ENCODE results near the gene PICK1. TPM values are rescaled to one million over a fixed set of nuclear protein-coding genes. Genes with fewer than 3 reads are reported as not detected.

The PICK1 gene
- total RNA-seq (2014; rRNA removed; shearing (Covaris generic); ENCODE audit: low replicate concordance), result 7.3 and 21.7 TPM in 2 replicates

DNA sequence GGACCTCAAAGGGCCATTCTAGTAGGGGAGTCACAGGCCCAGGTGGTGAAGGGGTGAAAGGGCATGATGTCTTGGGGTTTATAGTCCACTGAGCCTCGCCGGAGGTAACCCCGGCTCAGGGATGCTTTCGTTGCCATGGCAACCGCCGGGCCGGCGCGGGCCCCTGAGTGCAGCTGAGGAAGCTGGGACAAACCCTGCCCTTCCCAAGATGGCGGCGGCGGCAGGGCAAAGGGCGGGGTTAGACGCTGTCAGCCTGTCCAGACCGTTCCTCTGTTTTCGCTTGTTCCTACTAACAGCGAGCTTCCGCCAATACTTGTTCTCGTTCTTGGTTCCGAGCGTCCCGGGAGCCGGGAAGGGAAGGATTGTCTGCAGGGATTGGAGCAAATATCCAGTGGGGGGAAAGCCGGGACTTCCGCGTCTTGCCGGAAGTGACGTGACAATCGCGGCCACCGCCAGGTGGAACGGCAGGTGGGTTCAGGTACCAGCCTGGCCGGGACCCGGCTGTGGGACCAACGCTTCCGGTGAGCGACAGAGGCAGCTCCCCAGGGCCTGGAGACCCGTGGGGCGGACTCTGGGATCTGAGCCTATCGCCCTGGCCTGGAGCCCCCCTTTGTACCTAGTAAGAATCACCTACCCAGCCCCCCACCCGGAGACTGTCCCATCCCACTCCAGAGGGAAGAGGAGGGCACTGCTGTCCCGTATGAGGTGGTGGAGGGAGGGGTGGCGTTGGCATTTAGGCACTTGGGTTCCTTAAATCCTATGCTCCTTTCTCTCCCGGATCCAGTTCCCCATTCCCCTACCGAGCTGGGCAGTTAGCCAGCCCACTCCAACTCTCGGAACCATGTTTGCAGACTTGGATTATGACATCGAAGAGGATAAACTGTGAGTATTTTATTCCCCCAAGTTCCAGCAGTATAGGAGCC lies at the start of gene PICK1:
Gene PICK1, plus strand, starts transcription at position 436 of the 923 bp plus-strand sequence. Its CDS starts 406 bp downstream, at position 842.
- Histone ChIP-seq H3K27me3 (no peaks in the 10 kb centered on the region), H3K36me3 (no peaks in the 10 kb centered on the region), H3K4me3 (peak within 1 kb of the TSS; percentile 46), H3K9me3 (no peaks in the 10 kb centered on the region)
- DNase-seq, result peak; percentile 73

DNA sequence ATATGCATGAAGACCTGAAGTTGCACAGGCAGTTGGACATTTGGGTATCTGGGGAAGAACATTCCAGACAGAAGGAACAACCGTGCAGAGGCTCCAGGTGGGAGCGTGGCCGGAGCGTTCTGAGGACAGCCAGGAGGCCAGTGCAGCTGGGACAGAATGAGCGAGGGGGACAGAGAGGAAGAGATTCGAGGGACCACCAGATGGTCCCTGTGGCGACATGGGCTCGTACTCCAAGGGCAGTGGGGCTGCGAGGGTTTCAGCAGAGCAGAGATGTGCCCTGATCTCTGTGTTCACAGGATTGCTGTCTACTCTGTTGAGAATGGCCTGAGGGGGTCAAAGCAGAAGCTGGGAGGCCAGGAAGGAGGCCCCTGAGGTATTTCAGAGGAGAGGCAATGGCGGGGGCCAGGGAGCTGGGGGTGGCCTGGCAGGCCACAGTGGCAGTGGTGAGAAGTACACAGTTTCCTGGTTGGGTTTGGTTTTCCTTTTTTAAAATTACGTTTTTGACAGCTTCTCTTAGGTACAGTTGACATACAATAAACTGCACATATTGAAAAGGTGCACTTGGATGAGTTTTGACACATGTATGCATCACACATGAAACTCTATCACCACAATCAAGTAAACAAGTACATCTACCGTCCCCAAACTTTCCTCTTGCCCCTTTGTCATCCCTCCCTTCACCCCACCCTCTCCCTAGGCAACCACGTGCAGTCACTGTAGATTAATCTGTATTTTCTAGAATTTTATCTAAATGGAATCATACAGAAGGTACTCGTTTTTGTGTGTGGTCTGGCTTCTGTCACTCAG lies 48.0 kb upstream of the PICK1 start:
- Histone ChIP-seq H3K27me3 (no peaks in the 10 kb centered on the region), H3K36me3 (no peaks in the 10 kb centered on the region), H3K4me3 (no peak overlapping the region), H3K9me3 (no peaks in the 10 kb centered on the region)
- DNase-seq, result no peak

DNA sequence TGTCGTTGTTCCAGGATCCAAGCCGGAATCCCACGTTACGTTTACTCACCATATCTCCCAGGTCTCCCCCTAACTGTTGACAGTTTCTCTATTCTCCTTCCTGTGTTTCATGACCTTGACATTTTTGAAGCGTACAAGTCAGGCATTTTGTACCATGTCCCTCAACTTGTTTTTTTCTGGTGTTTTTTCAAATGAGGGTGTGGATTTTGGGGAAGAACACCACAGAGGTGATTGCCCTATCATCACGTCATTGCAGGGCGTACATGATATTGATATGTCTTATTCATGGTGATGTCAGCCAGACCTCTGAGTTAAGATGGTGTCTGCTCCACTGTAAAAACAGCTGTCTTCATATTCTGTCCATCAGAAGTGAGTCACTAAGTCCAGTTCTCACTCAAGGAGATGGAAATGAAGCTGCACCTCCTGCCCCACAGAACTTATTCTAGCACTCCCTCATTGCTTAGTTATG lies 44.6 kb upstream of the PICK1 start:
- no peaks in the 10 kb centered on the region for H3K9me3 ChIP-seq
- no peaks in the 10 kb centered on the region for H3K27me3 ChIP-seq
- no peak for DNase-seq
- H3K36me3 ChIP-seq, result no peaks in the 10 kb centered on the region
- no peak overlapping the region for H3K4me3 ChIP-seq

DNA sequence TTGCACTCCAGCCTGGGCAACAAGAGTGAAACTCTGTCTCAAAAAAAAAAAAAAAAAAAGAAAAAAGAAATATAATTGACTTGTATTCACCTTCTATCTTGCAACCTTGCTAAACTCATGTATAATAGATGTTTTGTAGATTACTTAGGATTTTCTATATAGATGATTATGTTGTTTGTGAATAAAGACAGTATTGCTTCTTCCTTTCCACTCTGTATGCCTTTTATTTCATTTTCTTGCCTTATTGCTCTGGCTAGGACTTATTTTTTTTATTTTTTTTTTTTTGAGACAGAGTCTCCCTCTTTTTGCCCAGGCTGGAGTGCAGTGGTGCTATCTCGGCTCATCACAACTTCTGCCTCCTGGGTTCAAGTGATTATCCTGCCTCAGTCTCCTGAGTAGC lies 43.1 kb upstream of the PICK1 start:
- Histone ChIP-seq H3K36me3 (no peaks in the 10 kb centered on the region), H3K4me3 (no peak overlapping the region), H3K9me3 (no peaks in the 10 kb centered on the region), H3K27me3 (no peaks in the 10 kb centered on the region)
- no peak for DNase-seq

DNA sequence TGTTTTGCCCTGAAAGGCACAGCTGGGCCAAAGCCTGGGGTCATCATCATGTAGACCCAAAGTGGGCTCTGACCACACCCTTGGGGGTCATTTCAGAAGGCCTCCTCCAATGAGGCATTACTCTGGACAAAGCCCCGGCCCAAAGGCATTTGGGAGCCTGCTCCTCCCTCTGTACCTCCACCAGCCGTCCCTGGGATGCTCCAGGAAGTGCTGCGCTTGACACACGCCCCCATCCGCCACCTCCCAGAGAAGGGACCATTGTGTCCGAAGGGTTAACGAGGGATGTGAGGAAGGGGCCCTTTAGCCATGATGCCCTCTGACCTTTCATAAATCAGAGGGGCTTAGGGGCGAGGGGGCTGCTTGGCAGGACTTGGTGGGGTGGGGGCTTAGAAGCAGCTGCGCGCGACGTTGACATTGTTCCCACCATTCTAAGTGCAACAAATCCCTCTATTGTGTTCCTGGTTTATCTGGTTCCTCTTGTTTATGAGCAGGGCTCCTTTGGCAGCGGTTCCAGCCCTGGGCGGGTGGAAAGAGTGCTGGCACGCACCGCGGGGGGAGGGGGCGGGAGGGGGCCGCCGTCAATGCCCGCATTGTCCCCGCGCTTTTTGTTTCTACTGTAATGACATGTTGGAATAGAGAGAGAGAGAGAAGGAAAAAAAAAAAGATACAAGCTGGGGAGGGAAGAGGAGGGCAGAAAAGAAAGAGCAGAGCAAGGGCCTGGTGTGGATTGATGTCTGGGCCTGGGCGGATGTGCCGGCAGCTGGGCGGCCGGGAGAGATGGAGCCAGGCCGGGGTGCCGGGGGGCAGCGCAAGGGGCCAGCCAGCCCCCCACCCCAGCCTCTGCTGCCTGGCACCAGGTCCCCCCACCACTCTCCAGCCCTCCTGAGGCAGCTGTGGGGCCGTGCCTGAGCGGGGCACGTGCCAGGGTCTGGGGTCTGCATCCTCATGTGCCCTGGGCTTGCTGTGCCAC lies 40.7 kb upstream of the PICK1 start:
- DNase-seq, result peak; percentile 39
- no peak overlapping the region for H3K4me3 ChIP-seq
- no peaks in the 10 kb centered on the region for H3K27me3 ChIP-seq
- H3K36me3 ChIP-seq, result no peaks in the 10 kb centered on the region
- no peaks in the 10 kb centered on the region for H3K9me3 ChIP-seq

DNA sequence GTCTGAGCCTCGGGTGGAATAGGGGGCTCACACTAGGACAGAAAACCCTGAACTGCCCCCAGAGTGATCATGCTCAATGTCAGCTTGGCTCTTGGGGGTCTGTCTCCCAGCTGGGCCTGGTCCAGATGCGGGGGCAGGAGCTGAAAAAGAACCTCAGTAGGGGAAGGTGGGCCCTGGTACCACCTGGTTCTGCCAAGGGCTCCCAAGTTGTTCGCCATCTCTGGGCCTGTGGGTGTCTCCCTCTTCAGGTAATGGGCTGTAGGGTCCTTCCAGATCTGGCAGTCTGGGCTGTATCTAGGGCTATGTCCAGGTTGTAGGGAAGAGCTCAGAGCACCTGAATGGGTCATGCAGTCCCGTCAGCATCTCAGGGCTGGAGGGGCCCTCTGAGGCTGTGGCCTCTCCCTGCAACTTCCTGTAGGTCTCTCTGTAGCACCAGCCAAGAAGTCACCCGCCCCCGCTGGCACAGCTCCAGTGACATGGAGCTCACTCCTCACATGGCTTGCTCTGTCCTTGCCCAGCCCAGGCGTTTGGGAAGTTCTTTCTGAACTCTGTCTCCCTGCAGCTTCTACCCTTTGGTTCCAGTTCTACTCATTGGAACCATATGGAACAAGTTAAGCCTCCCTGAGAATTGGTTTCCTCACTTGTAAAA lies 39.8 kb upstream of the PICK1 start:
- no peaks in the 10 kb centered on the region for H3K27me3 ChIP-seq
- no peaks in the 10 kb centered on the region for H3K36me3 ChIP-seq
- no peaks in the 10 kb centered on the region for H3K9me3 ChIP-seq
- peak; percentile 64 for DNase-seq
- no peak overlapping the region for H3K4me3 ChIP-seq

GRCh38 chr22:38017939-38018885 lies 39.0 kb upstream of the PICK1 start:
- Histone ChIP-seq H3K9me3 (no peaks in the 10 kb centered on the region), H3K36me3 (no peaks in the 10 kb centered on the region), H3K4me3 (no peak overlapping the region), H3K27me3 (no peaks in the 10 kb centered on the region)
- DNase-seq, result no peak

DNA sequence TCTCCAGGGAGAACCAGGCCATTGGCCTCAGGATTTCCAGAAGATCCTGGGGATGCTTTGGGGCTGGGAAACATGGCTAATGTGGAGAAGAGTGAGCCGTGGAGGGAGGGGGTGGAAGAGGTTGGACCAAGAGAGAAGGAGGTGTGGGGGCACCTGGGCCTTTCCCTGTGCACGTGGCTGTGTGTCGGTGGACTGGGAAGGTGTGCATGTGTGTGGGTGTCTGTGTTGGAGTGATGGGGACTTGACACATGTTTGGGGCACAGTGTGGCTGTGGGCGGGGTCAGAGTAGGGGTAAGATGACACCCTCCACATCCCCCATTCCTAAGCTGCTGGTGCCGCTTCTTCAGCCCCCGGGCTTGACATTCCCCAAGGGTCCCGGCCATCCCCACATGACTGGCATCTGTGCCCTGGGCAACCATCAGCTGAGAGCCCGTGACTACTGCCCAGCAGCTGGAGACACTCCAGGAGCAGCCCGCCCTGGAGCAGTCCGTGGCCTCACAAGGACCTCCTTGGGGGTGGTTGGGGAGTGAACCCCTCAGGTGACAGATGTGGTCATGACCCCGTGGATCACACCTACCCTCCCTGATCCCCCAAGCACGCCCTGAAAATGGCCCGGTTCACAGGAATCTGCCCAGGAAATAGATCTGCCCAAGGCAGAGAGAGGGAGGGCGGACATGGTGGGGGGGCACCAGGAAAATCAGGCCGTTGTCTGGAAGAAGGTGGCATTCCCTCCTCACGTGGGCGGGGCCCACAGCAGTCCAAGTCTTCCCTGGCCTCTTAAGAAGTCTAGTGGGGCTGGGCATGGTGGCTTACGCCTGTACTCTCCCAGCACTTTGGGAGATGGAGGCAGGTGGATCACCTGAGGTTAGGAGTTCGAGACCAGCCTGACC lies 38.0 kb upstream of the PICK1 start:
- H3K4me3 ChIP-seq, result no peak overlapping the region
- H3K9me3 ChIP-seq, result no peaks in the 10 kb centered on the region
- no peak for DNase-seq
- no peaks in the 10 kb centered on the region for H3K36me3 ChIP-seq
- no peaks in the 10 kb centered on the region for H3K27me3 ChIP-seq

GRCh38 chr22:38021206-38021605 lies 36.0 kb upstream of the PICK1 start:
- Histone ChIP-seq H3K36me3 (no peaks in the 10 kb centered on the region), H3K9me3 (no peaks in the 10 kb centered on the region), H3K4me3 (no peak overlapping the region), H3K27me3 (no peaks in the 10 kb centered on the region)
- DNase-seq, result no peak

GRCh38 chr22:38023045-38023444 lies 34.2 kb upstream of the PICK1 start:
- Histone ChIP-seq H3K4me3 (no peak overlapping the region), H3K27me3 (no peaks in the 10 kb centered on the region), H3K9me3 (no peaks in the 10 kb centered on the region), H3K36me3 (no peaks in the 10 kb centered on the region)
- no peak for DNase-seq

- no peak for DNase-seq
- Histone ChIP-seq H3K27me3 (no peaks in the 10 kb centered on the region), H3K9me3 (no peaks in the 10 kb centered on the region), H3K4me3 (no peak overlapping the region), H3K36me3 (no peaks in the 10 kb centered on the region)
Measured at GRCh38 chr22:38025514-38025913, 31.7 kb upstream of the PICK1 start.

DNA sequence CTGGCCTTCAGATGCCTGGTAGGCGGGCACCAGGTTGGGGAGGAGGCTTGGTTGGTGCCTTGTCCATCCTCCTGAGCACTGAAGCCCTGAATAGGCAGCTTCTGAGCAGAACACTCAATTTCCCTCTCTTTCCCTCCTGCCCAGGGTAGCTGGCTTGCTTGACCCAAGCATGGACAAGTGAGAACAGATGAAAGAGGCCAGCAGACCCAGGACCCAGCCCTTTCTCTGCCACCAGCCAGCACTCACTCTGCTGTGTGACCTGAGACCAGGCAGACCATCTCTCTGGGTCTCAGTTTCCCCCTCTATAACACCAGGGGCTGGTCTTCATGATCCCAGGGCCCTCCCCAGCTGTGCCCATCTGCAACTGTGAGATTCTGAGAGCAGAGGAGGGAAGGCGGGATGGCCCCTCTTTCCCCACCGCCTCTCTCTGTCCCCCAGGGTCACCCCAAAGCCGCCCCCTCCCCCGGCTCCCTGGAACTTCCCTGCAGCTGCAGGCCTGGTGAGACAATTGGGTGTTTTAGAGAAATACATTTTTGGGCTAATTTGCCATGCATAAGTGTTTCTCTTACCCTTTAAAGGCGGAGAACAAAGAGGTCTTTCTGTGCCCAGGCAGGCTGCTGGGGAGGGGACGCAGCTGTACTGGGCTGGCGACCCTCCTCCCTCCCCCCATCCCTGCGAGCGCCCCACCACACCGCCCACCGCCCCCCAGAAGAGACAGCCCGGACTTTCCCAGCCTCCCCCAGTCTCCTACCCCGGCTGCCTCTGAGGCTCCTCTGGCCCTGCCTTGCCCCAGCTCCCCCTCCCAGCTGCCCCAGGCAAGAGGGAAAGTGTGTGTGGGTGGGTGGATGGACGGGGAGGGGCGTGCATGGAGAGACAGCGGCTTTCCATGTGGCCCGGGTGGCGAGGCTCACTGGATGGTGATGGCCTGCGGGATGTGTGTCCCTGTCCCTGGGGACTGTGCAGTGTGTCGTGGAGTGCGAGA lies 30.8 kb upstream of the PICK1 start:
- no peak for DNase-seq
- no peaks in the 10 kb centered on the region for H3K9me3 ChIP-seq
- H3K36me3 ChIP-seq, result no peaks in the 10 kb centered on the region
- H3K27me3 ChIP-seq, result no peaks in the 10 kb centered on the region
- H3K4me3 ChIP-seq, result no peak overlapping the region

- Histone ChIP-seq H3K4me3 (no peak overlapping the region), H3K9me3 (no peaks in the 10 kb centered on the region), H3K27me3 (no peaks in the 10 kb centered on the region), H3K36me3 (no peaks in the 10 kb centered on the region)
- no peak for DNase-seq
Measured at GRCh38 chr22:38027487-38027886, 29.7 kb upstream of the PICK1 start.
